Stimulated activated naive CD8-positive, alpha-beta T cell treated with anti-CD3 and anti-CD28 coated beads, Interleukin-15, Interleukin-2, amounts not matched to agents 100 U/mL and 50 U/mL, for 24 hours (primary cell): ENCODE results near the gene GBP2.

ENCODE experiments used
- ATAC-seq: fragments of 150-1000 bp; cut with Tn5 transposase; one replicate; pipeline ENCODE4 v1.10.0; 2021
- DNase-seq: peaks from one replicate; pipeline ENCODE4 v3.0.0; 2021

The GBP2 gene

GRCh38 chr1:89065079-89065868, 60.6 kb downstream of the GBP2 start, which contains the start of gene GBP1:
Gene GBP1 (minus strand): TSS chr1:89065208. CDS start chr1:89063234, 1,974 bp downstream.
- DNase-seq (no peak), ATAC-seq (peak; percentile 64)

DNA sequence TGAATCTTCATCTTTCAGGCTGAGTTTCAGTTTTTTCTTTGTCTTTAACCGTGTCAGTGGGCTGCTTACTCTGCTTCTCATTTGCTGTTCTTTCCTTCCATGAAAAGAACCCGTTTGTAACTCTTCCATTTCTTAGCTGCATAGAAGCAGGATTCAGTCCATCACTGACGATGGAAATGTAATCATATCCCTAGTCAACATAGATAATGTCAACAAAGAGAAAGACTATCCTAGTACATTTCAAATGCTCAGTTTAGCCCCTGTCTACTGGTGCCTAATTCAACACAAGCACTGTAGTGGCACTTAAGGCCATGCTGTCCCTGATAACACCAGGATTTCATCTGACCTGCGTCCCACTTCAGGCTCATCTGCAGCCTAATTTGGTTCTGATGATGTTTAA, 61.3 kb downstream of the GBP2 start:
- DNase-seq (no peak), ATAC-seq (no peak)

GRCh38 chr1:89063094-89063493, 62.8 kb downstream of the GBP2 start:
- DNase-seq (no peak), ATAC-seq (no peak)

DNA sequence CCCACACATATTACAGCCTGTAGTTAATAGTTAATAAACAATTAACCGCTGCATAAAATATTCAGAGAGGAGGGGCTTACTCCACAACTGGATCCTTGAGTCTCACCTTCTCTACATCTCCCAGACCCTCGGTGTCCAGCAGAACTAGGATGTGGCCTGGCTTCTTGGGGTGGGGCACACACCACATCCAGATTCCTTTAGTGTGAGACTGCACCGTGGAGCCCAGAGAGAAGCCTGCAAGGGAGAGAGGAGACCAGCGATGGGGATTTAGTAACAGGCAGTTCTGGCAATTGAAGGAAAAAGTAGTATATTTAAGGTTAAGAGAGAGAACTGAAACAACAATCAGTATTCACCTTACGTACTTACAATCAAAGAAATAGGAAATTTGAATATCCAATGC, 65.8 kb downstream of the GBP2 start:
- ATAC-seq = no peak
- no peak for DNase-seq
